Dedifferentiated amniotic fluid mesenchymal stem cell (primary cell): ENCODE data around the gene GUK1.

Experiments
- DNase-seq: peaks from one replicate; pipeline ENCODE4 v3.0.0-alpha.2; 2016; ENCODE audit errors: extremely low spot score

Gene GUK1

GRCh38 chr1:228125185-228125584, 14.9 kb upstream of the GUK1 start:
- no peak for DNase-seq

GRCh38 chr1:228131766-228132165, 8.3 kb upstream of the GUK1 start:
- DNase-seq: no peak

GRCh38 chr1:228134591-228134990, 5.5 kb upstream of the GUK1 start:
- DNase-seq: no peak

- DNase-seq: no peak
Observed at GRCh38 chr1:228136901-228137300, 3.2 kb upstream of the GUK1 start.

- no peak for DNase-seq
Observed at GRCh38 chr1:228139406-228139930, 611 bp upstream of the GUK1 start.

GRCh38 chr1:228140724-228141225, 696 bp downstream of the GUK1 start:
- no peak for DNase-seq

- no peak for DNase-seq
Observed at GRCh38 chr1:228141226-228142044, 1.4 kb downstream of the GUK1 start.

GRCh38 chr1:228142155-228142691, 2.1 kb downstream of the GUK1 start:
- no peak for DNase-seq

GRCh38 chr1:228142701-228143136, 2.6 kb downstream of the GUK1 start:
- no peak for DNase-seq

GRCh38 chr1:228143480-228144192, 3.6 kb downstream of the GUK1 start:
- DNase-seq: no peak

- DNase-seq: no peak
Observed at GRCh38 chr1:228144193-228144992, 4.3 kb downstream of the GUK1 start.

- DNase-seq: no peak
Observed at GRCh38 chr1:228144993-228145343, 4.9 kb downstream of the GUK1 start.

GRCh38 chr1:228145463-228146416, 5.7 kb downstream of the GUK1 start:
- DNase-seq: no peak

- no peak for DNase-seq
Observed at GRCh38 chr1:228146417-228147150, 6.5 kb downstream of the GUK1 start.

GRCh38 chr1:228147151-228147693, 7.1 kb downstream of the GUK1 start:
- DNase-seq: no peak

GRCh38 chr1:228147768-228148167, 7.7 kb downstream of the GUK1 start:
- no peak for DNase-seq

- DNase-seq: no peak
Observed at GRCh38 chr1:228148196-228148861, 8.2 kb downstream of the GUK1 start.

GRCh38 chr1:228148935-228149405, 8.9 kb downstream of the GUK1 start:
- no peak for DNase-seq
